H1 (cell line): Measurements from ENCODE around the gene CACNB4. TPM values are rescaled to one million over a fixed set of nuclear protein-coding genes. Genes with fewer than 3 reads are reported as not detected.

Experiments used
- CTCF ChIA-PET: fragments of 300-600 bp; sonication (Branson Sonifier 250); formaldehyde crosslinking; loops from one replicate; lab custom pipeline; 2021; ENCODE audit not compliant: partially characterized antibody; lab: Charles Lee
- POLR2A ChIA-PET: fragments of 300-600 bp; sonication (Branson Sonifier 250); formaldehyde crosslinking; loops from one replicate; lab custom pipeline; 2021; ENCODE audit warnings: inconsistent platforms; ENCODE audit not compliant: partially characterized antibody; lab: Charles Lee
- DNase-seq, 2 experiments: peaks; one replicate each; pipeline versions ENCODE4 v3.0.0 to v3.0.0-alpha.2; 2010 to 2022; ENCODE audit warnings: low spot score in 2 of 2, low read depth in 1 of 2, mixed read lengths in 1 of 2
- FAIRE-seq: peaks from 2 replicates; lab custom pipeline; 2011; peaks lifted over from hg19 to GRCh38; lab: Jason Lieb, UNC
- H2AFZ ChIP-seq: 2 replicates; pipeline ENCODE4 v1.8.1; 2012; ENCODE audit warnings: low read length, inconsistent platforms
- H2AK5ac ChIP-seq: 2 replicates; pipeline ENCODE4 v1.6.1; 2013; ENCODE audit warnings: low read depth, low read length
- H2BK120ac ChIP-seq: replicated peaks from 2 replicates; pipeline ENCODE3; 2013; ENCODE audit warnings: low read depth, low read length, inconsistent platforms
- H2BK12ac ChIP-seq: 2 replicates; pipeline ENCODE4 v1.6.1; 2013; ENCODE audit warnings: low read depth, low read length
- H2BK15ac ChIP-seq: 2 replicates; pipeline ENCODE4 v1.6.1; 2013; ENCODE audit warnings: low read length
- H2BK20ac ChIP-seq: 2 replicates; pipeline ENCODE4 v1.6.1; 2013; ENCODE audit warnings: low read length
- H2BK5ac ChIP-seq: 2 replicates; pipeline ENCODE4 v1.6.1; 2013; ENCODE audit warnings: low read depth, low read length
- H3K14ac ChIP-seq: 2 replicates; pipeline ENCODE4 v1.6.1; 2013; ENCODE audit warnings: inconsistent platforms; ENCODE audit not compliant: insufficient read length
- H3K18ac ChIP-seq: 2 replicates; pipeline ENCODE4 v1.6.1; 2013; ENCODE audit warnings: low read length; ENCODE audit errors: extremely low read depth
- H3K23ac ChIP-seq: 2 replicates; pipeline ENCODE4 v1.6.1; 2013; ENCODE audit warnings: inconsistent platforms; ENCODE audit not compliant: insufficient read length
- H3K23me2 ChIP-seq: 2 replicates; pipeline ENCODE4 v1.6.1; 2013; ENCODE audit warnings: low read depth, low read length
- H3K27ac ChIP-seq: 2 replicates; pipeline ENCODE4 v1.6.1; 2011; ENCODE audit warnings: low read depth, low read length, inconsistent platforms
- H3K27me3 ChIP-seq, 4 experiments: replicated peaks in 1 of 4; 1 replicate in 1 of 4; 2 replicates in 3 of 4; pipeline versions ENCODE4 v1.6.1 to v1.8.1; 2011 to 2013; ENCODE audit warnings: low read length in 3 of 4, mild to moderate bottlenecking in 3 of 4, inconsistent platforms in 2 of 4, mixed read lengths in 2 of 4, moderate library complexity in 1 of 4; ENCODE audit not compliant: control insufficient read depth in 3 of 4, insufficient read depth in 3 of 4; ENCODE audit errors: extremely low read depth in 1 of 4
- H3K36me3 ChIP-seq, 4 experiments: 2 replicates each; pipeline versions ENCODE4 v1.6.1 to v1.8.1; 2011 to 2013; ENCODE audit warnings: mild to moderate bottlenecking in 4 of 4, low read length in 3 of 4, moderate library complexity in 2 of 4, control low read depth in 1 of 4, inconsistent platforms in 1 of 4; ENCODE audit not compliant: insufficient read depth in 4 of 4, control insufficient read depth in 2 of 4
- H3K4ac ChIP-seq: replicated peaks from 2 replicates; pipeline ENCODE3; 2013; ENCODE audit warnings: low read length, low read depth, mixed read lengths, inconsistent platforms; ENCODE audit not compliant: insufficient read length
- H3K4me1 ChIP-seq, 4 experiments: replicated peaks in 1 of 4; 1 replicate in 1 of 4; 2 replicates in 3 of 4; pipeline versions ENCODE4 v1.6.1 to v1.8.1; 2011 to 2013; ENCODE audit warnings: low read length in 3 of 4, inconsistent platforms in 2 of 4, mixed read lengths in 1 of 4; ENCODE audit not compliant: insufficient read depth in 4 of 4, control insufficient read depth in 3 of 4
- H3K4me2 ChIP-seq, 2 experiments: 2 replicates each; pipeline versions ENCODE4 v1.6.1 to v1.8.1; 2011 to 2013; ENCODE audit warnings: low read depth in 2 of 2, low read length in 2 of 2, control low read depth in 1 of 2, inconsistent platforms in 1 of 2, mild to moderate bottlenecking in 1 of 2; ENCODE audit not compliant: insufficient read depth in 1 of 2
- H3K4me3 ChIP-seq, 4 experiments: fragments of 200-600, 300-600 bp in 1 of 4; sonication (generic), shearing (Covaris generic), sonication (Bioruptor Twin) in 1 of 4; 2 replicates each; pipeline versions ENCODE4 v1.5.1 to v1.8.1; 2011 to 2016; ENCODE audit warnings: low read length in 4 of 4, low read depth in 3 of 4, control low read depth in 2 of 4, inconsistent platforms in 2 of 4, mild to moderate bottlenecking in 2 of 4, mixed read lengths in 1 of 4, moderate library complexity in 1 of 4; ENCODE audit not compliant: insufficient read depth in 2 of 4; ENCODE audit errors: extremely low read depth in 1 of 4
- H3K56ac ChIP-seq: replicated peaks from 2 replicates; pipeline ENCODE3; 2013; ENCODE audit warnings: low read depth, mild to moderate bottlenecking, mixed read lengths, low read length, inconsistent platforms; ENCODE audit not compliant: insufficient read length
- H3K79me1 ChIP-seq: 2 replicates; pipeline ENCODE4 v1.6.1; 2013; ENCODE audit warnings: low read depth, low read length, control low read depth
- H3K79me2 ChIP-seq, 2 experiments: 2 replicates each; pipeline versions ENCODE4 v1.6.1 to v1.8.1; 2012 to 2013; ENCODE audit warnings: low read length in 2 of 2, mild to moderate bottlenecking in 2 of 2, inconsistent platforms in 1 of 2; ENCODE audit not compliant: insufficient read depth in 2 of 2, control insufficient read depth in 1 of 2
- H3K9ac ChIP-seq, 4 experiments: replicated peaks in 1 of 4; 1 replicate in 1 of 4; 2 replicates in 3 of 4; pipeline versions ENCODE4 v1.6.1 to v1.8.1; 2011 to 2013; ENCODE audit warnings: low read depth in 3 of 4, low read length in 3 of 4, control low read depth in 2 of 4, mild to moderate bottlenecking in 2 of 4, moderate library complexity in 2 of 4, inconsistent platforms in 1 of 4; ENCODE audit errors: extremely low read depth in 1 of 4
- H3K9me3 ChIP-seq, 2 experiments: 2 replicates each; pipeline versions ENCODE4 v1.6.1 to v1.8.1; 2012 to 2013; ENCODE audit warnings: mild to moderate bottlenecking in 2 of 2, moderate library complexity in 2 of 2, control low read depth in 1 of 2, inconsistent platforms in 1 of 2, low read depth in 1 of 2, low read length in 1 of 2, mixed read lengths in 1 of 2; ENCODE audit not compliant: insufficient read depth in 2 of 2
- H4K20me1 ChIP-seq, 2 experiments: replicated peaks in 1 of 2; 2 replicates each; pipeline versions ENCODE3 to v1.8.1; 2011 to 2013; ENCODE audit warnings: inconsistent platforms in 2 of 2, low read length in 2 of 2, mild to moderate bottlenecking in 1 of 2; ENCODE audit not compliant: insufficient read depth in 2 of 2, control insufficient read depth in 1 of 2
- H4K5ac ChIP-seq: 2 replicates; pipeline ENCODE4 v1.6.1; 2013; ENCODE audit warnings: low read length, low read depth, mixed read lengths, inconsistent platforms; ENCODE audit not compliant: insufficient read length
- H4K8ac ChIP-seq: 2 replicates; pipeline ENCODE4 v1.8.0; 2013; ENCODE audit warnings: mild to moderate bottlenecking, moderate library complexity, low read length, inconsistent platforms; ENCODE audit not compliant: insufficient read depth; ENCODE audit errors: extremely low read depth
- H4K91ac ChIP-seq: replicated peaks from 2 replicates; pipeline ENCODE3; 2013; ENCODE audit warnings: low read length, mixed read lengths, inconsistent platforms; ENCODE audit not compliant: insufficient read length
- FOSL1 ChIP-seq: IDR thresholded peaks from 2 replicates; pipeline ENCODE4 v1.6.1; 2011; ENCODE audit warnings: mild to moderate bottlenecking, low read depth, low read length, moderate library complexity; ENCODE audit not compliant: insufficient read depth
- SIN3A ChIP-seq, 2 experiments: IDR thresholded peaks in 1 of 2; conservative IDR thresholded peaks in 1 of 2; 2 replicates each; pipeline ENCODE4 v1.6.1; 2011 to 2012; ENCODE audit warnings: low read length in 2 of 2, improper control_type of control experiment in 1 of 2, low read depth in 1 of 2, mild to moderate bottlenecking in 1 of 2
- TCF12 ChIP-seq: IDR thresholded peaks from 2 replicates; pipeline ENCODE4 v1.6.1; 2011; ENCODE audit warnings: low read depth, mild to moderate bottlenecking, low read length
- USF2 ChIP-seq: IDR thresholded peaks from 2 replicates; pipeline ENCODE4 v1.6.1; 2011; ENCODE audit warnings: low read length, improper control_type of control experiment
- WGBS, 2 experiments: shearing (Covaris generic) in 1 of 2; methylation state at CpG; one replicate each; pipeline versions ENCODE4 v1.1.6 to v1.1.7; 2013 to 2015; ENCODE audit warnings: low lambda C conversion rate in 2 of 2, mixed read lengths in 2 of 2, inconsistent platforms in 1 of 2, low coverage in 1 of 2, missing lambda C conversion rate in 1 of 2; ENCODE audit not compliant: insufficient replicate concordance in 2 of 2, insufficient coverage in 1 of 2, insufficient read length in 1 of 2; ENCODE audit errors: extremely low coverage in 1 of 2, missing lambda C conversion rate in 1 of 2; 5-methylcytosine and 5-hydroxymethylcytosine counted together
- polyA plus RNA-seq, 7 experiments: library from polyadenylated mRNA; depleted of rRNA in 3 of 7; stranded (reverse) in 5 of 7; unstranded in 2 of 7; fragments of >200 nt in 5 of 7; fragments of 200-250 nt in 2 of 7; gene quantifications; 1 replicate in 5 of 7; 2 replicates in 1 of 7; 4 replicates in 1 of 7; pipeline versions ENCODE4 v1.2.1 to v1.2.3, GENCODE V29; 2011 to 2013; ENCODE audit warnings: missing spikeins in 2 of 7, mixed read lengths in 2 of 7
- total RNA-seq: library from RNA; stranded (reverse); fragmentation: NEBNext Ultra II Directional; extraction: Animal tissue kit (Norgen Biotek cat#: 25700); gene quantifications from 2 replicates; pipeline ENCODE4 v1.2.1, GENCODE V29; 2021

Gene CACNB4
- total and polyA plus RNA-seq, 2 of the 8 experiments (the other 6 are each of a cell fraction or from before 2014, with no cell fraction given) = 2.0 to 4.0 TPM

GRCh38 chr2:152094014-152094413 is 4.8 kb downstream of the CACNB4 start:
- ChIA-PET POLR2A (no interaction called here), CTCF (no interaction called here)
- peaks cover 13 to 28% (median 21%) of the 10 kb centered on the region in 4 experiments for H3K27me3 ChIP-seq
- H3K14ac ChIP-seq = no peak overlapping the region
- no peak overlapping the region for H3K23ac ChIP-seq
- H2AK5ac ChIP-seq = no peak overlapping the region
- H3K4ac ChIP-seq = no peak overlapping the region
- H3K56ac ChIP-seq = no peak overlapping the region
- no peak overlapping the region for H4K5ac ChIP-seq
- H3K9me3 ChIP-seq = no peaks in the 10 kb centered on the region
- H2BK20ac ChIP-seq = no peak overlapping the region
- no peak overlapping the region for H2BK5ac ChIP-seq
- H2AFZ ChIP-seq = no peak overlapping the region
- no peak overlapping the region for H3K9ac ChIP-seq
- H4K20me1 ChIP-seq = no peaks in the 10 kb centered on the region
- H3K23me2 ChIP-seq = peaks cover 11% of the 10 kb centered on the region; the same call in 1 of the 2 replicates
- no peak overlapping the region for H4K8ac ChIP-seq
- no peak overlapping the region for H3K4me3 ChIP-seq
- no peak for FAIRE-seq
- peaks cover 0 to 4% (median 1%) of the 10 kb centered on the region in 4 experiments; a peak in 2 of 7 replicates for H3K4me1 ChIP-seq
- no peaks in the 10 kb centered on the region for H3K36me3 ChIP-seq
- H3K79me2 ChIP-seq = no peaks in the 10 kb centered on the region
- no peak overlapping the region for H3K4me2 ChIP-seq
- no peak overlapping the region for H3K27ac ChIP-seq
- no peak for DNase-seq
- no peak overlapping the region for H3K18ac ChIP-seq
- H3K79me1 ChIP-seq = no peaks in the 10 kb centered on the region
- H2BK120ac ChIP-seq = no peak overlapping the region
- no peak overlapping the region for H2BK15ac ChIP-seq
- no peak overlapping the region for H4K91ac ChIP-seq
- WGBS, 2 experiments = 90% methylated on average over 2 of the region's 2 CpGs; no CpG with 5 or more reads in 1 of the 2 experiments
- TF ChIP-seq TCF12 (no peak), SIN3A (conservative IDR thresholded peaks at IDR 0.05 in 1 of 2, IDR thresholded peaks at IDR 0.05 in 1 of 2; ENCODE audit: low read depth in 1 of 2, low read length in 2 of 2) (no peak), USF2 (no peak), FOSL1 (no peak)
- H2BK12ac ChIP-seq = no peak overlapping the region
